Measurements from ENCODE around the gene AP4M1. TPM values are rescaled to one million over a fixed set of nuclear protein-coding genes. Genes with fewer than 3 reads are reported as not detected.

Gene AP4M1
- total and polyA plus RNA-seq, 9 of the 15 experiments (the other 6 are each of a cell fraction or from before 2014, with no cell fraction given): 1.3 to 30.9 (median 14.1) TPM

- TF ChIP-seq ZNF407 (IDR thresholded peaks at IDR 0.05; ENCODE audit: low read depth) (peak; percentile 38; the same call in 1 of the 2 replicates), RBM39 (optimal IDR thresholded peaks at IDR 0.05; ENCODE audit: low read depth, low read length) (no peak), AFF1 (IDR thresholded peaks at IDR 0.05; ENCODE audit: low read depth in 1 of 2, partially characterized antibody in 2 of 2) (peak in 1 of 2 experiments; percentile 20), HLTF (IDR thresholded peaks at IDR 0.05) (peak; percentile 75; the same call in 1 of the 2 replicates), SMARCA4 (IDR thresholded peaks at IDR 0.05) (peak; percentile 16; the same call in 1 of the 2 replicates), ZBTB7A (IDR thresholded peaks at IDR 0.05; ENCODE audit: borderline replicate concordance, control insufficient read depth, low read depth, low read length) (0 out of 2 replicates have a peak, but pooled peaks have one; percentile 11), BRD9 (IDR thresholded peaks at IDR 0.05; ENCODE audit: low read depth, partially characterized antibody) (peak; percentile 59)
Observed at GRCh38 chr7:100082978-100083377, 18.5 kb upstream of the AP4M1 start (continued).

All from K562 (cell line).